Esophagus squamous epithelium (tissue), 5 donors: Measurements from ENCODE around the gene KRTAP9-4. TPM values are rescaled to one million over a fixed set of nuclear protein-coding genes. Genes with fewer than 3 reads are reported as not detected.
"Not testable (repeated sequence)": the region's sequence is repeated elsewhere in the genome, so short reads cannot be mapped to it uniquely, and the experiment has no call there.

Experiments
- DNase-seq: peaks from one replicate; lab custom pipeline; 2025; lab: John Stamatoyannopoulos, UW
- H3K27ac ChIP-seq, 4 donors: fragments of 200-600 bp; sonication (generic); one replicate each; pipeline ENCODE4 v1.5.1; 2016 to 2019; ENCODE audit warnings: mild to moderate bottlenecking in 1 of 4
- H3K27me3 ChIP-seq, 4 donors: fragments of 200-600 bp; sonication (generic); 1 replicate in 3 of 4; 2 replicates in 1 of 4; pipeline versions ENCODE4 v1.5.1 to v1.6.0; 2017 to 2021; ENCODE audit warnings: antibody characterized with exemption in 1 of 4
- H3K36me3 ChIP-seq, 3 donors: fragments of 200-600 bp; sonication (generic); one replicate each; pipeline ENCODE4 v1.5.1; 2016 to 2019
- H3K4me1 ChIP-seq, 3 donors: fragments of 200-600 bp; sonication (generic); one replicate each; pipeline ENCODE4 v1.5.1; 2017 to 2019
- H3K4me3 ChIP-seq, 4 donors: fragments of 200-600 bp; sonication (generic); 1 replicate in 3 of 4; 2 replicates in 1 of 4; pipeline ENCODE4 v1.5.1; 2016 to 2019; ENCODE audit warnings: mild to moderate bottlenecking in 2 of 4, moderate library complexity in 1 of 4
- H3K9me3 ChIP-seq, 3 donors: fragments of 200-600 bp; sonication (generic); one replicate each; pipeline ENCODE4 v1.5.1; 2016 to 2019
- POLR2A ChIP-seq, 4 donors: fragments of 450-650 bp; IDR thresholded peaks; one replicate each; pipeline ENCODE4 v1.6.1; 2017; ENCODE audit warnings: antibody characterized with exemption in 4 of 4, mild to moderate bottlenecking in 4 of 4, moderate library complexity in 3 of 4
- WGBS, 2 donors: methylation state at CpG; one replicate each; pipeline ENCODE4 v1.1.5; 2018; 5-methylcytosine and 5-hydroxymethylcytosine counted together
- intact Hi-C: fragments of 100-400 bp; cut with DNase I; formaldehyde crosslinking; loops from one replicate; pipeline ENCODE4 v1.15.0; 2022
- total RNA-seq, 4 donors: library from RNA; depleted of rRNA; stranded (reverse); fragments of >200 nt; gene quantifications; one replicate each; pipeline ENCODE4 v1.1.0, GENCODE V29; 2016
- TF ChIP-seq, protein P1 (sequence below), 6 experiments: fragments of 450-650 bp in 4 of 6; fragments of 200-600 bp in 2 of 6; sonication (generic) in 2 of 6; IDR thresholded peaks; one replicate each; pipeline ENCODE4 v1.5.1; 2016 to 2019; ENCODE audit warnings: antibody characterized with exemption in 6 of 6, mild to moderate bottlenecking in 4 of 6, moderate library complexity in 4 of 6
- donor health status: DM: yes; HTN: yes; CAD: no.

Gene KRTAP9-4, protein sequence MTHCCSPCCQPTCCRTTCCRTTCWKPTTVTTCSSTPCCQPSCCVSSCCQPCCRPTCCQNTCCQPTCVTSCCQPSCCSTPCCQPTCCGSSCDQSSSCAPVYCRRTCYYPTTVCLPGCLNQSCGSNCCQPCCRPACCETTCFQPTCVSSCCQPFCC
- not detected for total RNA-seq

DNA sequence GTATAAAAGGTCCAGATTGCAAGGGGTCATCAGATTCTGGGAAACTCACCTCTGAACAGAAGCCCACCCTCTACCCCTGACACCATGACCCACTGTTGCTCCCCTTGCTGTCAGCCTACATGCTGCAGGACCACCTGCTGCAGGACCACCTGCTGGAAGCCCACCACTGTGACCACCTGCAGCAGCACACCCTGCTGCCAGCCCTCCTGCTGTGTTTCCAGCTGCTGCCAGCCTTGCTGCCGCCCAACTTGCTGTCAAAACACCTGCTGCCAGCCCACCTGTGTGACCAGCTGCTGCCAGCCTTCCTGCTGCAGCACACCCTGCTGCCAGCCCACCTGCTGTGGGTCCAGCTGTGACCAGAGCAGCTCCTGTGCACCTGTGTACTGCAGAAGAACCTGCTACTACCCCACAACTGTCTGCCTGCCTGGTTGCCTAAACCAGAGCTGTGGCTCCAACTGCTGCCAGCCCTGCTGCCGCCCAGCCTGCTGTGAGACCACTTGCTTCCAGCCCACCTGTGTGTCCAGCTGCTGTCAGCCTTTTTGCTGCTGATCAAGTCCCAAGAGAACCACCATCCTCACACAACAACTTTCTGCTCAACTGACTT, at the start of gene KRTAP9-4:
KRTAP9-4 (plus strand) TSS at position 51 of the 604 bp plus-strand sequence; CDS start at position 85, 34 bp downstream.
- H3K27ac ChIP-seq, H3K9me3 ChIP-seq, H3K4me3 ChIP-seq, DNase-seq, H3K36me3 ChIP-seq, H3K4me1 ChIP-seq, intact Hi-C loops: not testable (repeated sequence)
- peaks cover 0 to 21% (median 0%) of the 10 kb centered on the region in 4 donors for H3K27me3 ChIP-seq
- WGBS, 2 donors: 80% methylated on average over 1 of the region's 2 CpGs; no CpG with 5 or more reads in 1 of the 2 donors

DNA sequence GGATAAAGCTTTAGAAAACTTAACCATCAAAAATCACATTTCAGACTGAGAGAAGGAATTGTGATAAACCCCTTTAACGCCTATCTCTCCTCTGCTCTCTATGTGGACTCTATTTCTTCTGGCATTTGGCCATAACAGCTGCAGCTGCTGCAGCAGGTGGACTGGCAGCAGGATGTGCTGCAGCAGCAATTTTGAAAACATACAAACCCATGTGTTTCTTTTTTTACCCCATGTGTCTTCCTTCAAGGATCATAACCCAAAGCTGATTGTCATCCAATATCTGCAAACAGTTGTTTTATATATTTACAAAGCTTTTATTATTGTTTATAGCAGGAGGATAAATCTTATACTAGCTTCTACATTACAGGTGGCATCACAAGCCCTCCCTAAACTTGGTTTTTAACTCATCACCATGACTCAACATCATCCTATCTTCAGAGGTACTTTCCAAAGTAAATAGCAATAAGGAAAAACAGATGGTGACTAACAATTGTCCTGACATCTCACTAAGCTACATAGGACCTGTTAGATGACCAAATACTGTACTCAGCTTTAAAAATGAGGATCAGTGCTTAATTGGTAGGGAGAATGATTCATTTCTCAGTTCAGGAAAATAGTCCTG, 37.5 kb upstream of the KRTAP9-4 start:
- no peak for DNase-seq

DNA sequence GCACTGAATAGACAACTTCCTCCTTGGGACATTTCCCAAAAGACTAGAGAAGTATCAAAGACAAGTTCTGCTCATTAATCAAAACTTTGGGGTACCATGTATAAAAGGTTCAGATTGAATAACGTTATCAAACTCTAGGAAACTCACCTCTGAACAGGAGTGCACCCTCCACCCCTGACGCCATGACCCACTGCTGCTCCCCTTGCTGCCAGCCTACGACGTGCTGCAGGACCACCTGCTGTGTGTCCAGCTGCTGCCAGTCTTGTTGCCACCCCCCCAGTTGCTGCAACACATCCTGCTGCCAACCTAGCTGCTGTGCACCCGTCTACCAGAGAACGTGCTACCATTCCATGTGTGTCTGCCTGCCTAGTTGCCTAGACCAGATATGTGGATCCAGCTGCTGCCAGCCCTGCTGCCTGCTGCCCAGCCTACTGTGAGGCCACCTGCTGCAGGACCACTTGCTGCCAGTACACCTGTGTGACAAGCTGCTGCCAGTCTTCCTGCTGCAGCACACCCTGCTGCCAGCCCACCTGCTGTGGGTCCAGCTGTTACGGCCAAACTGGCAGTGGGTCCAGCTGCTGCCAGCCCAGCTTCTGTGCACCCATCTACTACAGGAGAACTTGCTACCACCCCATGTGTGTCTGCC, 36.8 kb upstream of the KRTAP9-4 start:
- intact Hi-C loops: no loop called here
- H3K27ac ChIP-seq: no peak overlapping the region
- DNase-seq: no peak
- no peaks in the 10 kb centered on the region for H3K9me3 ChIP-seq
- H3K36me3 ChIP-seq: no peaks in the 10 kb centered on the region
- TF ChIP-seq, protein P1, sequence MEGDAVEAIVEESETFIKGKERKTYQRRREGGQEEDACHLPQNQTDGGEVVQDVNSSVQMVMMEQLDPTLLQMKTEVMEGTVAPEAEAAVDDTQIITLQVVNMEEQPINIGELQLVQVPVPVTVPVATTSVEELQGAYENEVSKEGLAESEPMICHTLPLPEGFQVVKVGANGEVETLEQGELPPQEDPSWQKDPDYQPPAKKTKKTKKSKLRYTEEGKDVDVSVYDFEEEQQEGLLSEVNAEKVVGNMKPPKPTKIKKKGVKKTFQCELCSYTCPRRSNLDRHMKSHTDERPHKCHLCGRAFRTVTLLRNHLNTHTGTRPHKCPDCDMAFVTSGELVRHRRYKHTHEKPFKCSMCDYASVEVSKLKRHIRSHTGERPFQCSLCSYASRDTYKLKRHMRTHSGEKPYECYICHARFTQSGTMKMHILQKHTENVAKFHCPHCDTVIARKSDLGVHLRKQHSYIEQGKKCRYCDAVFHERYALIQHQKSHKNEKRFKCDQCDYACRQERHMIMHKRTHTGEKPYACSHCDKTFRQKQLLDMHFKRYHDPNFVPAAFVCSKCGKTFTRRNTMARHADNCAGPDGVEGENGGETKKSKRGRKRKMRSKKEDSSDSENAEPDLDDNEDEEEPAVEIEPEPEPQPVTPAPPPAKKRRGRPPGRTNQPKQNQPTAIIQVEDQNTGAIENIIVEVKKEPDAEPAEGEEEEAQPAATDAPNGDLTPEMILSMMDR (IDR thresholded peaks at IDR 0.05): no peak
- no peak for TF ChIP-seq POLR2A (IDR thresholded peaks at IDR 0.05)
- no peak overlapping the region for H3K4me3 ChIP-seq
- 62 to 76% methylated on average over 6 to 7 of the region's 7 CpGs for WGBS, 2 donors
- H3K27me3 ChIP-seq: peaks cover 0 to 28% (median 0%) of the 10 kb centered on the region in 4 donors
- H3K4me1 ChIP-seq: peaks cover 0 to 9% (median 0%) of the 10 kb centered on the region in 3 donors

More for the DNA sequence above, 37.5 kb upstream of the KRTAP9-4 start:
- no peak overlapping the region for H3K4me3 ChIP-seq
- 43 to 55% methylated on average over 1 of the region's 1 CpG for WGBS, 2 donors
- no peak overlapping the region for H3K27ac ChIP-seq
- intact Hi-C loops: no loop called here
- no peaks in the 10 kb centered on the region for H3K9me3 ChIP-seq
- no peak for TF ChIP-seq POLR2A (IDR thresholded peaks at IDR 0.05)
- TF ChIP-seq, protein P1 (IDR thresholded peaks at IDR 0.05): no peak
- peaks cover 0 to 28% (median 0%) of the 10 kb centered on the region in 4 donors for H3K27me3 ChIP-seq
- H3K36me3 ChIP-seq: no peaks in the 10 kb centered on the region
- peaks cover 0 to 9% (median 0%) of the 10 kb centered on the region in 3 donors for H3K4me1 ChIP-seq

DNA sequence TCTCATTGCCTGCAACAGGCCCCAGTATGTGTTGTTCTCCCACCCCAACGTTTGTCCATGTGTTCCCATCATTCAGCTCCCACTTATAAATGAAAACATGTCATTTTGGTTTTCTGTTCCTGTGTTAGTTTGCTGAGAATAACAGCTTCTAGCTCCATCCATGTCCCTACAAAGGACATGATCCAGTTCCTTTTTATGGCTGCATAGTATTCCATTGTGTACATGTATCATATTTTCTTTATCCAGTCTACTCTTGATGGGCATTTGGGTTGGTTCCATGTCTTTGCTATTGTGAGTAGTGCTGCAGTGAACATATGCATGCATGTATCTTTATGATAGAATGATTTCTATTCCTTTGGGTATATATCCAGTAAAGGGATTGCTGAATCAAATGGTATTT, 33.8 kb upstream of the KRTAP9-4 start:
- Histone ChIP-seq H3K27ac (no peak overlapping the region), H3K9me3 (no peaks in the 10 kb centered on the region), H3K4me3 (no peak overlapping the region), H3K36me3 (no peaks in the 10 kb centered on the region), H3K4me1 (peaks cover 0 to 9% (median 0%) of the 10 kb centered on the region in 3 donors), H3K27me3 (peaks cover 0 to 16% (median 0%) of the 10 kb centered on the region in 4 donors)
- whole genome bisulfite sequencing, 2 donors: 58 to 84% methylated on average over 1 of the region's 1 CpG
- no peak for DNase-seq
- TF ChIP-seq, protein P1 (IDR thresholded peaks at IDR 0.05): no peak
- no peak for TF ChIP-seq POLR2A (IDR thresholded peaks at IDR 0.05)
- intact Hi-C loops: no loop called here

DNA sequence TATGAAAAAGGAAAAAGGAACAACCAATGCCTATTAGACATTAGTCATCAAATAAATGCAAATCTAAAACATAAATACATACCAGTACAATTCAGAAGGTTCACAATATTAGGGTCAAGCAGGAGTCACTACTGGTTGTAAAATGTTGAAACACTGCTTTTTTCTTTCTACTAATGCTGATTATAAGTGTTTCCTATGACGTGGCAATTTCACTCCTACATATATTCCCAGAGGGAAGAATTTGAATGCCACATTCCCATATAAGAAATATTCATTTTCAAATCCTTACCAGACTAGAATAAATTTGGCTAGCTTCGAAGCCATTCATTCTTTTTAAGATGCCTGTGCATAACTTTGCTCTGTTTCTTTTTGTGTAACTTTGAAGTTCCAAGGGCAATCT, 25.7 kb upstream of the KRTAP9-4 start:
- 72% methylated on average over 2 of the region's 2 CpGs for WGBS, 2 donors
- no peak for DNase-seq
- no peak overlapping the region for H3K4me3 ChIP-seq
- H3K9me3 ChIP-seq: no peaks in the 10 kb centered on the region
- no peaks in the 10 kb centered on the region for H3K36me3 ChIP-seq
- no peak for TF ChIP-seq POLR2A (IDR thresholded peaks at IDR 0.05)
- TF ChIP-seq, protein P1 (IDR thresholded peaks at IDR 0.05): no peak
- H3K27me3 ChIP-seq: peaks cover 0 to 7% (median 0%) of the 10 kb centered on the region in 4 donors
- no peak overlapping the region for H3K27ac ChIP-seq
- intact Hi-C loops: no loop called here
- H3K4me1 ChIP-seq: no peaks in the 10 kb centered on the region
